GM23338 (cell line): ENCODE measurements around the gene IPO5. TPM values are rescaled to one million over a fixed set of nuclear protein-coding genes. Genes with fewer than 3 reads are reported as not detected.
"Not testable (repeated sequence)": the region's sequence is repeated elsewhere in the genome, so short reads cannot be mapped to it uniquely, and the experiment has no call there.

Experiments used
- ATAC-seq: fragments of 200-7000 bp; cut with Tn5 transposase; 3 replicates; pipeline ENCODE4 v1.9.1; 2020
- DNase-seq: peaks from one replicate; pipeline ENCODE4 v3.0.0-alpha.2; 2015; ENCODE audit warnings: low spot score
- H2AFZ ChIP-seq: fragments of 200-600 bp; sonication (generic); 2 replicates; pipeline ENCODE4 v1.8.0; 2016; ENCODE audit warnings: antibody characterized with exemption, mild to moderate bottlenecking, moderate library complexity
- H3F3A ChIP-seq: fragments of 200-600 bp; sonication (generic); replicated peaks from 2 replicates; pipeline ENCODE4 v1.8.0; 2017; ENCODE audit warnings: antibody characterized with exemption, mixed run types, low read depth
- H3K27ac ChIP-seq: fragments of 200-600 bp; sonication (generic); 2 replicates; pipeline ENCODE4 v1.6.1; 2016; ENCODE audit warnings: low read depth
- H3K27me3 ChIP-seq: fragments of 200-600 bp; sonication (generic); 2 replicates; pipeline ENCODE4 v1.8.0; 2016; ENCODE audit warnings: mild to moderate bottlenecking, mixed run types, moderate library complexity; ENCODE audit not compliant: insufficient read depth
- H3K36me3 ChIP-seq: fragments of 200-600 bp; sonication (generic); 2 replicates; pipeline ENCODE4 v1.8.0; 2016; ENCODE audit warnings: mild to moderate bottlenecking; ENCODE audit not compliant: insufficient read depth
- H3K4me1 ChIP-seq: fragments of 200-600 bp; sonication (generic); 2 replicates; pipeline ENCODE4 v1.8.0; 2016; ENCODE audit warnings: mild to moderate bottlenecking, moderate library complexity; ENCODE audit not compliant: insufficient read depth
- H3K4me2 ChIP-seq: fragments of 200-600 bp; sonication (generic); 2 replicates; pipeline ENCODE4 v1.7.1; 2017; ENCODE audit warnings: mixed run types
- H3K4me3 ChIP-seq: fragments of 200-600 bp; sonication (generic); 2 replicates; pipeline ENCODE4 v1.6.1; 2016; ENCODE audit warnings: mixed run types
- H3K79me2 ChIP-seq: fragments of 200-600 bp; sonication (generic); replicated peaks from 2 replicates; pipeline ENCODE4 v1.8.0; 2017; ENCODE audit warnings: mild to moderate bottlenecking; ENCODE audit not compliant: insufficient read depth
- H3K9me2 ChIP-seq: fragments of 200-600 bp; sonication (generic); 2 replicates; pipeline ENCODE4 v1.8.0; 2017; ENCODE audit not compliant: insufficient read depth
- H4K20me1 ChIP-seq: fragments of 200-600 bp; sonication (generic); replicated peaks from 2 replicates; pipeline ENCODE4 v1.8.0; 2017; ENCODE audit warnings: mild to moderate bottlenecking; ENCODE audit not compliant: insufficient read depth
- H3K27ac Mint-ChIP-seq: 2 replicates; pipeline ENCODE4 v1.8.0; 2020; ENCODE audit warnings: inconsistent platforms, mild to moderate bottlenecking, moderate library complexity, mixed read lengths
- H3K27me3 Mint-ChIP-seq: 3 replicates; pipeline ENCODE4 v1.8.0; 2022; ENCODE audit warnings: low read depth, mild to moderate bottlenecking, moderate library complexity, mixed read lengths, inconsistent platforms; ENCODE audit not compliant: insufficient read depth, poor library complexity
- H3K36me3 Mint-ChIP-seq: 3 replicates; pipeline ENCODE4 v1.8.0; 2021; ENCODE audit warnings: low read depth, mild to moderate bottlenecking, inconsistent platforms, moderate library complexity, mixed read lengths
- H3K4me1 Mint-ChIP-seq: 3 replicates; pipeline ENCODE4 v1.8.0; 2020; ENCODE audit warnings: mild to moderate bottlenecking, inconsistent platforms, mixed read lengths
- H3K4me3 Mint-ChIP-seq: 3 replicates; pipeline ENCODE4 v1.8.0; 2021; ENCODE audit warnings: moderate library complexity, mild to moderate bottlenecking, inconsistent platforms, mixed read lengths
- H3K9me3 Mint-ChIP-seq: 3 replicates; pipeline ENCODE4 v1.8.0; 2020; ENCODE audit warnings: moderate library complexity, mild to moderate bottlenecking, inconsistent platforms, mixed read lengths
- EZH2phosphoT487 ChIP-seq: fragments of 200-600 bp; sonication (generic); IDR thresholded peaks from one replicate; pipeline ENCODE4 v1.8.1; 2018; ENCODE audit warnings: antibody characterized with exemption; ENCODE audit not compliant: unreplicated experiment
- NANOG ChIP-seq: IDR thresholded peaks from 2 replicates; pipeline ENCODE4 v1.6.1; 2016; ENCODE audit warnings: antibody characterized with exemption, borderline replicate concordance
- STAT1 ChIP-seq: IDR thresholded peaks from one replicate; pipeline ENCODE4 v1.6.1; 2016; ENCODE audit warnings: antibody characterized with exemption; ENCODE audit not compliant: unreplicated experiment
- polyA plus RNA-seq: library from polyadenylated mRNA; unstranded; fragments of >200 nt; fragmentation: Nextera tagmentation; extraction: Ambion mirVana; gene quantifications from 2 replicates; pipeline ENCODE4 v1.2.1, GENCODE V29; 2016
- total RNA-seq: library from RNA; depleted of rRNA; stranded (reverse); fragments of >200 nt; shearing (Covaris generic); gene quantifications from 2 replicates; pipeline ENCODE4 v1.2.3, GENCODE V29; 2014
- TF ChIP-seq, protein P1 (sequence below): fragments of 250-450 bp; sonication (Bioruptor Pico); IDR thresholded peaks from 2 replicates; pipeline ENCODE4 v1.5.0; 2020; ENCODE audit warnings: mild to moderate bottlenecking, moderate library complexity

The IPO5 gene
- total and polyA plus RNA-seq, 2 experiments from 2014 or later: 124 to 353 TPM

DNA sequence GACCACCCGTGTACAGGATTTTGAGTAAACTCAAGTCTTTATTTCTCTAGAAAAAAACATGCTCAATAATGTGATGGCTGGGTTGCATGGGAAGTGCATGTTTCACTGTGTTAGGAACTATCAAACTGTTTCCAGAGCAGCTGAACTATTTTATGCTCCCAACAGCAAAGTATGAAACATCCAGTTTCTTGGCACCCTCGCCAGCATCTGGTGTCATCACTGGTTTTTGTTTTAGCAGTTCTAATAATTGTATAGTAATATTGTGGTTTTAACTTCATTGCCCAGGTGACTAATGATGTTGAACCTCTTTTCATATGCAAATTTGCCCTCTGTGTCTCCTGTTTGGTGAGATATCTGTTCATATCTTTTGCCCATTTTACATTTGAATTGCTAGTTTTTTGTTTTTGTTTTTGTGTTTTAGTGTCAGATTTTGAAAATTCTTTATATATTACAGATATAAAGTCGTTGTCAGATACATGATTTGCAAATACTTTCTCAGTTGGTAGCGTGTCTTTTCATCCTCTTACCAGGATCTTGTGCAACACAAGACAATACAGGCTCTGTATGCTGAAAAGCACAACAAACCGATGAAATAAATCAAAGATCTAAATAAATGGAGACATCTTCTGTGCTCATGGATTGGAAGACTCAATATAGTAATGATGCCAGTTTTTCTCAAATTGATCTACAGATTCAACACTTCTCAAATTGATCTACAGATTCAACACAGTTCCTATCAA is 87.8 kb downstream of the IPO5 start:
- no peaks in the 10 kb centered on the region for H3K27me3 ChIP-seq
- ATAC-seq: no peak
- no peaks in the 10 kb centered on the region for H3K9me2 ChIP-seq
- no peak overlapping the region for H2AFZ ChIP-seq
- H4K20me1 ChIP-seq: no peaks in the 10 kb centered on the region
- Mint-ChIP-seq H3K4me1 (peaks cover 6% of the 10 kb centered on the region), H3K4me3 (no peak overlapping the region), H3K36me3 (no peaks in the 10 kb centered on the region), H3K9me3 (no peaks in the 10 kb centered on the region; the same call in 2 of the 3 replicates), H3K27me3 (peaks cover 6% of the 10 kb centered on the region), H3K27ac (no peak overlapping the region)
- no peak overlapping the region for H3K27ac ChIP-seq
- no peaks in the 10 kb centered on the region for H3F3A ChIP-seq
- H3K4me2 ChIP-seq: no peak overlapping the region
- no peaks in the 10 kb centered on the region for H3K36me3 ChIP-seq
- H3K79me2 ChIP-seq: no peaks in the 10 kb centered on the region
- no peak for DNase-seq
- no peak overlapping the region for H3K4me3 ChIP-seq
- no peaks in the 10 kb centered on the region; the same call in 1 of the 2 replicates for H3K4me1 ChIP-seq
- no peak for TF ChIP-seq NANOG
- no peak for TF ChIP-seq EZH2phosphoT487

DNA sequence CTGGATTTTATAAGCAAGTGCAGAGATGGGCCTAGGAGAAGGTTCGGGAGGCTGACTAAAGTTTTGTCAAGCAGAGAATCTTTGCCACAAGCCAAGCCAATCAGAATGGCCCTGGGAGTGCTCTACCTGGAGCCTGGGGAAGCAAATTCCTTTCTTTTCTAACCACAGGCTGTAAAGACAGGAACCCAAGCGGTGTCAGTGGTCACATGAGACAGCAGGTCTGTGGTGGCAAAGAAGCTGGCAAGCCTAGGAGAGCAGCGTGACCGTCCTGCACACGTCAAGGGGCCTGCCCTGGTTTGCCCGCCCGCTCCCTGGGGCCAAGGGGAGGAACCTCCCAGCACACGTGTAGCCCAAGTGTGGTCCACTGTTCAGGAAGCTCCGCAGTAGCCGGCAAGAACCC is 90.8 kb downstream of the IPO5 start:
- Histone ChIP-seq H3K36me3 (no peaks in the 10 kb centered on the region), H3K4me1 (no peaks in the 10 kb centered on the region; the same call in 1 of the 2 replicates), H3F3A (no peaks in the 10 kb centered on the region), H3K4me2 (no peak overlapping the region), H3K4me3 (no peak overlapping the region), H3K9me2 (no peaks in the 10 kb centered on the region), H3K79me2 (no peaks in the 10 kb centered on the region), H2AFZ (peak overlapping the region; percentile 90), H3K27me3 (no peaks in the 10 kb centered on the region), H3K27ac (no peak overlapping the region), H4K20me1 (no peaks in the 10 kb centered on the region)
- H3K9me3 Mint-ChIP-seq: no peaks in the 10 kb centered on the region; the same call in 2 of the 3 replicates
- no peak for TF ChIP-seq STAT1
- H3K4me1 Mint-ChIP-seq: peaks cover 6% of the 10 kb centered on the region
- no peak overlapping the region for H3K27ac Mint-ChIP-seq
- DNase-seq (no peak), ATAC-seq (peak; percentile 63)
- peaks cover 11% of the 10 kb centered on the region for H3K27me3 Mint-ChIP-seq
- H3K4me3 Mint-ChIP-seq: no peak overlapping the region
- H3K36me3 Mint-ChIP-seq: no peaks in the 10 kb centered on the region

DNA sequence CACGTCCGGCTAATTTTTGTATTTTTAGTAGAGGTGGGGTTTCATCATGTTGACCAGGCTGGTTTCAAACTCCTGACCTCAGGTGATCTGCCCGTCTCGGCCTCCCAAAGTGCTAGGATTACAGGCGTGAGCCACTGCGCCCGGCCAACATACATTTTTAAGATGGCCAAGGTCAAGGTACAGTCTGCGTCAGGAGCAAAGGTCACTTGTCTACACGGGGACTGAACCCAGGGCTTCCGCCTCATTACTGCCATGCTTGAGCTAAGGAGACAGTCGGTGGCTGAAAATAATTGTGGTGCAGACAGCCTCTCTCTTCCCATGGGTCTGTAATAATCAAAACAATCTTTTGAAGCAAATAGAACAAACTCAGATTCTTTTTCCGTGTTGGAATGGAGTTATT is 94.3 kb downstream of the IPO5 start:
- H3K4me1 Mint-ChIP-seq, H3K9me2 ChIP-seq, H4K20me1 ChIP-seq, DNase-seq, H3K4me1 ChIP-seq, H3K79me2 ChIP-seq, H3K27ac ChIP-seq, H3K27me3 ChIP-seq, H3K9me3 Mint-ChIP-seq, H3K4me3 Mint-ChIP-seq, H3K36me3 ChIP-seq, H3K4me2 ChIP-seq, H3K27me3 Mint-ChIP-seq, H3F3A ChIP-seq, H3K36me3 Mint-ChIP-seq, H3K27ac Mint-ChIP-seq, H3K4me3 ChIP-seq, ATAC-seq: not testable (repeated sequence)
- peak overlapping the region; percentile 25; the same call in 1 of the 2 replicates for H2AFZ ChIP-seq

DNA sequence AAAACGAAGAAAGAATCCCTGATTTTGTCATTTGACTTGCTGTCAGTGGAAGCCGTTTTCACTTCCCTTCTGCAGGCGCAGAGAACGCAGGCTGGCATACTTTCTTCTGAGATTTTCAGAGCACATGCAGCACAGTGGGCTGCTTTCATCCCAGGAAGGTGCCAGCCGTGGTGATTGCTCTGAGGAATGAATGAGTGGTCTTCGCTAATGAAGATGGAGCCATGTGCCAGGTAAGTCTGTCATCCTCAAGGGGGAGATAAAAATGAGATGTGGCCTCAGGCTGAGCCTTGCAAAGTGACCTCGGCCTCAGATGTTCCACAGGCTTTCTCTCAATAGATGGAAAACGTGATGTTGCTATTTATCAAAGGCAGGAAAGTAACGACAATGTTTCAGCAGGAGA is 94.8 kb downstream of the IPO5 start:
- Histone ChIP-seq H3K4me3 (no peak overlapping the region), H3K27ac (no peak overlapping the region), H3K27me3 (no peaks in the 10 kb centered on the region), H2AFZ (peak overlapping the region; percentile 25; the same call in 1 of the 2 replicates), H3K4me1 (no peaks in the 10 kb centered on the region), H3K9me2 (no peaks in the 10 kb centered on the region), H3F3A (no peaks in the 10 kb centered on the region), H3K79me2 (no peaks in the 10 kb centered on the region), H3K4me2 (no peak overlapping the region), H3K36me3 (no peaks in the 10 kb centered on the region), H4K20me1 (no peaks in the 10 kb centered on the region)
- peaks cover 3% of the 10 kb centered on the region; the same call in 1 of the 3 replicates for H3K36me3 Mint-ChIP-seq
- H3K4me1 Mint-ChIP-seq: peaks cover 6% of the 10 kb centered on the region
- peaks cover 3% of the 10 kb centered on the region; the same call in 2 of the 3 replicates for H3K9me3 Mint-ChIP-seq
- DNase-seq: peak; percentile 16
- ATAC-seq: no peak
- H3K27me3 Mint-ChIP-seq: peaks cover 6% of the 10 kb centered on the region
- no peak overlapping the region for H3K4me3 Mint-ChIP-seq
- no peak overlapping the region for H3K27ac Mint-ChIP-seq
- TF ChIP-seq, protein P1, sequence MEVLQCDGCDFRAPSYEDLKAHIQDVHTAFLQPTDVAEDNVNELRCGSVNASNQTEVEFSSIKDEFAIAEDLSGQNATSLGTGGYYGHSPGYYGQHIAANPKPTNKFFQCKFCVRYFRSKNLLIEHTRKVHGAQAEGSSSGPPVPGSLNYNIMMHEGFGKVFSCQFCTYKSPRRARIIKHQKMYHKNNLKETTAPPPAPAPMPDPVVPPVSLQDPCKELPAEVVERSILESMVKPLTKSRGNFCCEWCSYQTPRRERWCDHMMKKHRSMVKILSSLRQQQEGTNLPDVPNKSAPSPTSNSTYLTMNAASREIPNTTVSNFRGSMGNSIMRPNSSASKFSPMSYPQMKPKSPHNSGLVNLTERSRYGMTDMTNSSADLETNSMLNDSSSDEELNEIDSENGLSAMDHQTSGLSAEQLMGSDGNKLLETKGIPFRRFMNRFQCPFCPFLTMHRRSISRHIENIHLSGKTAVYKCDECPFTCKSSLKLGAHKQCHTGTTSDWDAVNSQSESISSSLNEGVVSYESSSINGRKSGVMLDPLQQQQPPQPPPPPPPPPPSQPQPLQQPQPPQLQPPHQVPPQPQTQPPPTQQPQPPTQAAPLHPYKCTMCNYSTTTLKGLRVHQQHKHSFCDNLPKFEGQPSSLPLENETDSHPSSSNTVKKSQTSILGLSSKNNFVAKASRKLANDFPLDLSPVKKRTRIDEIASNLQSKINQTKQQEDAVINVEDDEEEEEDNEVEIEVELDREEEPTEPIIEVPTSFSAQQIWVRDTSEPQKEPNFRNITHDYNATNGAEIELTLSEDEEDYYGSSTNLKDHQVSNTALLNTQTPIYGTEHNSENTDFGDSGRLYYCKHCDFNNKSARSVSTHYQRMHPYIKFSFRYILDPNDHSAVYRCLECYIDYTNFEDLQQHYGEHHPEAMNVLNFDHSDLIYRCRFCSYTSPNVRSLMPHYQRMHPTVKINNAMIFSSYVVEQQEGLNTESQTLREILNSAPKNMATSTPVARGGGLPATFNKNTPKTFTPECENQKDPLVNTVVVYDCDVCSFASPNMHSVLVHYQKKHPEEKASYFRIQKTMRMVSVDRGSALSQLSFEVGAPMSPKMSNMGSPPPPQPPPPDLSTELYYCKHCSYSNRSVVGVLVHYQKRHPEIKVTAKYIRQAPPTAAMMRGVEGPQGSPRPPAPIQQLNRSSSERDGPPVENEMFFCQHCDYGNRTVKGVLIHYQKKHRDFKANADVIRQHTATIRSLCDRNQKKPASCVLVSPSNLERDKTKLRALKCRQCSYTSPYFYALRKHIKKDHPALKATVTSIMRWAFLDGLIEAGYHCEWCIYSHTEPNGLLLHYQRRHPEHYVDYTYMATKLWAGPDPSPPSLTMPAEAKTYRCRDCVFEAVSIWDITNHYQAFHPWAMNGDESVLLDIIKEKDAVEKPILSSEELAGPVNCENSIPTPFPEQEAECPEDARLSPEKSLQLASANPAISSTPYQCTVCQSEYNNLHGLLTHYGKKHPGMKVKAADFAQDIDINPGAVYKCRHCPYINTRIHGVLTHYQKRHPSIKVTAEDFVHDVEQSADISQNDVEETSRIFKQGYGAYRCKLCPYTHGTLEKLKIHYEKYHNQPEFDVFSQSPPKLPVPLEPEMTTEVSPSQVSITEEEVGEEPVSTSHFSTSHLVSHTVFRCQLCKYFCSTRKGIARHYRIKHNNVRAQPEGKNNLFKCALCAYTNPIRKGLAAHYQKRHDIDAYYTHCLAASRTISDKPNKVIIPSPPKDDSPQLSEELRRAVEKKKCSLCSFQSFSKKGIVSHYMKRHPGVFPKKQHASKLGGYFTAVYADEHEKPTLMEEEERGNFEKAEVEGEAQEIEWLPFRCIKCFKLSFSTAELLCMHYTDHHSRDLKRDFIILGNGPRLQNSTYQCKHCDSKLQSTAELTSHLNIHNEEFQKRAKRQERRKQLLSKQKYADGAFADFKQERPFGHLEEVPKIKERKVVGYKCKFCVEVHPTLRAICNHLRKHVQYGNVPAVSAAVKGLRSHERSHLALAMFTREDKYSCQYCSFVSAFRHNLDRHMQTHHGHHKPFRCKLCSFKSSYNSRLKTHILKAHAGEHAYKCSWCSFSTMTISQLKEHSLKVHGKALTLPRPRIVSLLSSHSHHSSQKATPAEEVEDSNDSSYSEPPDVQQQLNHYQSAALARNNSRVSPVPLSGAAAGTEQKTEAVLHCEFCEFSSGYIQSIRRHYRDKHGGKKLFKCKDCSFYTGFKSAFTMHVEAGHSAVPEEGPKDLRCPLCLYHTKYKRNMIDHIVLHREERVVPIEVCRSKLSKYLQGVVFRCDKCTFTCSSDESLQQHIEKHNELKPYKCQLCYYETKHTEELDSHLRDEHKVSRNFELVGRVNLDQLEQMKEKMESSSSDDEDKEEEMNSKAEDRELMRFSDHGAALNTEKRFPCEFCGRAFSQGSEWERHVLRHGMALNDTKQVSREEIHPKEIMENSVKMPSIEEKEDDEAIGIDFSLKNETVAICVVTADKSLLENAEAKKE (CRISPR knock-in tag): no peak
